ENCODE data around the gene LAMC1. TPM values are rescaled to one million over a fixed set of nuclear protein-coding genes. Genes with fewer than 3 reads are reported as not detected.

The LAMC1 gene
- polyA plus RNA-seq, 1 of the 3 experiments (the other 2 are of a cell fraction) = 101 TPM

DNA sequence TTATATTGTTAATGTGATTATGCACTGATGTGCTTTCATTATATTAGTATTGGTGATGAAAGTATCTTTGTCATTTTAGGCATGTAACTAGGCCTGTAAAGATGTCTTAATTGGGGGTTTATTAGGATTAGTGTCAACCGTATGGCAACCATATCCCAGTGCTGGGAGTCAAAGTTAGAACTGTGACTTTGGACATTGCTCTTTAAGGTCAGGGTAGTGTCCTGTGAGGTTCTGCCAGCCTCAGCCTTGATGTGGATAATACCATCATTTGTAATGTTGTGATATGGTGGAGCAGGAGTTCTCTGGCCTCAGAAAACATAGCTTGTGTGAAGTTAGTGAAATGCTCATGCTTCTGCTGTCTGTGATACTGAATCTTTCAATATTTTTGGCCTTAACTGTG lies 59.4 kb downstream of the LAMC1 start:
- CTCF ChIA-PET = no interaction called here
- Histone ChIP-seq H3K79me2 (ENCODE audit: insufficient read depth) (peaks cover 99% of the 10 kb centered on the region), H2AFZ (ENCODE audit: low read depth) (no peak overlapping the region), H3K27me3 (ENCODE audit: insufficient read depth) (no peaks in the 10 kb centered on the region), H3K4me1 (ENCODE audit: control insufficient read depth in 1 of 2, insufficient read depth in 2 of 2, low read depth in 1 of 2, low read length in 1 of 2) (no peaks in the 10 kb centered on the region; a peak in 1 of 4 replicates), H3K9me2 (no peaks in the 10 kb centered on the region), H3K27ac (ENCODE audit: low read depth in 2 of 2, low read length in 1 of 2) (no peak overlapping the region), H3K4me2 (no peak overlapping the region), H4K20me1 (ENCODE audit: insufficient read depth) (peaks cover 77% of the 10 kb centered on the region), H3K4me3 (ENCODE audit: low read depth in 2 of 2, low read length in 1 of 2) (no peak overlapping the region), H3K9me3 (no peaks in the 10 kb centered on the region), H3K9ac (no peak overlapping the region), H3K36me3 (replicated peaks in 1 of 2; ENCODE audit: control insufficient read depth in 1 of 2, insufficient read depth in 2 of 2, low read length in 1 of 2) (peaks cover 0 to 5% of the 10 kb centered on the region in 2 experiments), H3F3A (replicated peaks; ENCODE audit: insufficient read depth) (no peaks in the 10 kb centered on the region)
- POLR2A ChIA-PET = no interaction called here
- no peak for TF ChIP-seq FOSL2 (IDR thresholded peaks at IDR 0.05; ENCODE audit: borderline replicate concordance, low read depth)
- no peak for TF ChIP-seq TAF1 (IDR thresholded peaks at IDR 0.05; ENCODE audit: borderline replicate concordance, low read depth, low read length)
- TF ChIP-seq, protein P1, sequence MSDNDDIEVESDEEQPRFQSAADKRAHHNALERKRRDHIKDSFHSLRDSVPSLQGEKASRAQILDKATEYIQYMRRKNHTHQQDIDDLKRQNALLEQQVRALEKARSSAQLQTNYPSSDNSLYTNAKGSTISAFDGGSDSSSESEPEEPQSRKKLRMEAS (IDR thresholded peaks at IDR 0.05; ENCODE audit: low read depth) = no peak
- DNase-seq = no peak
- WGBS (ENCODE audit: low lambda C conversion rate) = 91% methylated on average over 1 of the region's 1 CpG

DNA sequence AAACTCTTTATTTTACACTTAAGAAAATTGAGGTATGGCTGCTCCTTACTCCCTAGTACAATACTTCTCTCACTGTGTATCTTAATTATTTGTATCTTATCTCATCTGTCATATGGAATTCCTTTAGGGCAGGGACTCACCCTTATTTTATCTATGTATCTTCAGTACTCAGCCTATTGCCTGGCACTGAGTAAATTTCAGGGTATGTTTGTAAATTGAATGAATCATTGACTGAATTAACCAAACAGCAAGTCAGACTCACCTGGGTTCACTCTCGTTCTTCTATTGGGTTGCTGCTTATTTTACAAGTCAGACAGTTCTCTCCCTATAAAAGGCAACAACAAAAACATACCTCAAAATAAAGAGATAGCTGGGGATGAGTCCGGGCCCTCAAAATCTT lies 63.8 kb downstream of the LAMC1 start:
- H3K4me1 ChIP-seq (ENCODE audit: control insufficient read depth in 1 of 2, insufficient read depth in 2 of 2, low read depth in 1 of 2, low read length in 1 of 2) = peaks cover 3 to 10% of the 10 kb centered on the region in 2 experiments; a peak in 3 of 4 replicates
- no peak overlapping the region for H3K4me3 ChIP-seq (ENCODE audit: low read depth in 2 of 2, low read length in 1 of 2)
- ChIA-PET POLR2A (no interaction called here), CTCF (interaction anchor here (1.5 kb wide), 1 partner anchor 40 kb away, joined by 3 read pairs; no protein-coding TSS in a partner anchor)
- H3K27me3 ChIP-seq (ENCODE audit: insufficient read depth) = no peaks in the 10 kb centered on the region
- H3K36me3 ChIP-seq (replicated peaks in 1 of 2; ENCODE audit: control insufficient read depth in 1 of 2, insufficient read depth in 2 of 2, low read length in 1 of 2) = peaks cover 0 to 1% of the 10 kb centered on the region in 2 experiments
- H4K20me1 ChIP-seq (ENCODE audit: insufficient read depth) = peaks cover 74% of the 10 kb centered on the region
- H3K79me2 ChIP-seq (ENCODE audit: insufficient read depth) = peaks cover 100% of the 10 kb centered on the region
- no peak overlapping the region for H3K4me2 ChIP-seq
- H3K9ac ChIP-seq = no peak overlapping the region
- TF ChIP-seq, protein P2, sequence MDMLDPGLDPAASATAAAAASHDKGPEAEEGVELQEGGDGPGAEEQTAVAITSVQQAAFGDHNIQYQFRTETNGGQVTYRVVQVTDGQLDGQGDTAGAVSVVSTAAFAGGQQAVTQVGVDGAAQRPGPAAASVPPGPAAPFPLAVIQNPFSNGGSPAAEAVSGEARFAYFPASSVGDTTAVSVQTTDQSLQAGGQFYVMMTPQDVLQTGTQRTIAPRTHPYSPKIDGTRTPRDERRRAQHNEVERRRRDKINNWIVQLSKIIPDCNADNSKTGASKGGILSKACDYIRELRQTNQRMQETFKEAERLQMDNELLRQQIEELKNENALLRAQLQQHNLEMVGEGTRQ (IDR thresholded peaks at IDR 0.05; ENCODE audit: borderline replicate concordance, low read depth, low read length) = no peak
- TF ChIP-seq SMC3 (IDR thresholded peaks at IDR 0.05; ENCODE audit: low read depth, low read length) = no peak
- TF ChIP-seq, protein P3, sequence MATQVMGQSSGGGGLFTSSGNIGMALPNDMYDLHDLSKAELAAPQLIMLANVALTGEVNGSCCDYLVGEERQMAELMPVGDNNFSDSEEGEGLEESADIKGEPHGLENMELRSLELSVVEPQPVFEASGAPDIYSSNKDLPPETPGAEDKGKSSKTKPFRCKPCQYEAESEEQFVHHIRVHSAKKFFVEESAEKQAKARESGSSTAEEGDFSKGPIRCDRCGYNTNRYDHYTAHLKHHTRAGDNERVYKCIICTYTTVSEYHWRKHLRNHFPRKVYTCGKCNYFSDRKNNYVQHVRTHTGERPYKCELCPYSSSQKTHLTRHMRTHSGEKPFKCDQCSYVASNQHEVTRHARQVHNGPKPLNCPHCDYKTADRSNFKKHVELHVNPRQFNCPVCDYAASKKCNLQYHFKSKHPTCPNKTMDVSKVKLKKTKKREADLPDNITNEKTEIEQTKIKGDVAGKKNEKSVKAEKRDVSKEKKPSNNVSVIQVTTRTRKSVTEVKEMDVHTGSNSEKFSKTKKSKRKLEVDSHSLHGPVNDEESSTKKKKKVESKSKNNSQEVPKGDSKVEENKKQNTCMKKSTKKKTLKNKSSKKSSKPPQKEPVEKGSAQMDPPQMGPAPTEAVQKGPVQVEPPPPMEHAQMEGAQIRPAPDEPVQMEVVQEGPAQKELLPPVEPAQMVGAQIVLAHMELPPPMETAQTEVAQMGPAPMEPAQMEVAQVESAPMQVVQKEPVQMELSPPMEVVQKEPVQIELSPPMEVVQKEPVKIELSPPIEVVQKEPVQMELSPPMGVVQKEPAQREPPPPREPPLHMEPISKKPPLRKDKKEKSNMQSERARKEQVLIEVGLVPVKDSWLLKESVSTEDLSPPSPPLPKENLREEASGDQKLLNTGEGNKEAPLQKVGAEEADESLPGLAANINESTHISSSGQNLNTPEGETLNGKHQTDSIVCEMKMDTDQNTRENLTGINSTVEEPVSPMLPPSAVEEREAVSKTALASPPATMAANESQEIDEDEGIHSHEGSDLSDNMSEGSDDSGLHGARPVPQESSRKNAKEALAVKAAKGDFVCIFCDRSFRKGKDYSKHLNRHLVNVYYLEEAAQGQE (IDR thresholded peaks at IDR 0.05; ENCODE audit: low read depth, low read length) = no peak
- no peak for TF ChIP-seq CHD2 (IDR thresholded peaks at IDR 0.05; ENCODE audit: low read length, partially characterized antibody)
- TF ChIP-seq ELF1 (IDR thresholded peaks at IDR 0.05) = no peak
- no peak for TF ChIP-seq GATA2 (CRISPR knock-in tag; IDR thresholded peaks at IDR 0.05)
- no peak for TF ChIP-seq FOSL2 (IDR thresholded peaks at IDR 0.05; ENCODE audit: borderline replicate concordance, low read depth)
- TF ChIP-seq, protein P1 (IDR thresholded peaks at IDR 0.05; ENCODE audit: low read depth) = no peak
- no peak for TF ChIP-seq GABPA (IDR thresholded peaks at IDR 0.05; ENCODE audit: low read depth)
- TF ChIP-seq, protein P4, sequence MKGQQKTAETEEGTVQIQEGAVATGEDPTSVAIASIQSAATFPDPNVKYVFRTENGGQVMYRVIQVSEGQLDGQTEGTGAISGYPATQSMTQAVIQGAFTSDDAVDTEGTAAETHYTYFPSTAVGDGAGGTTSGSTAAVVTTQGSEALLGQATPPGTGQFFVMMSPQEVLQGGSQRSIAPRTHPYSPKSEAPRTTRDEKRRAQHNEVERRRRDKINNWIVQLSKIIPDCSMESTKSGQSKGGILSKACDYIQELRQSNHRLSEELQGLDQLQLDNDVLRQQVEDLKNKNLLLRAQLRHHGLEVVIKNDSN (IDR thresholded peaks at IDR 0.05; ENCODE audit: borderline replicate concordance, low read depth) = no peak
- TF ChIP-seq NFIC (IDR thresholded peaks at IDR 0.05; ENCODE audit: borderline replicate concordance) = no peak
- TF ChIP-seq, protein P5, sequence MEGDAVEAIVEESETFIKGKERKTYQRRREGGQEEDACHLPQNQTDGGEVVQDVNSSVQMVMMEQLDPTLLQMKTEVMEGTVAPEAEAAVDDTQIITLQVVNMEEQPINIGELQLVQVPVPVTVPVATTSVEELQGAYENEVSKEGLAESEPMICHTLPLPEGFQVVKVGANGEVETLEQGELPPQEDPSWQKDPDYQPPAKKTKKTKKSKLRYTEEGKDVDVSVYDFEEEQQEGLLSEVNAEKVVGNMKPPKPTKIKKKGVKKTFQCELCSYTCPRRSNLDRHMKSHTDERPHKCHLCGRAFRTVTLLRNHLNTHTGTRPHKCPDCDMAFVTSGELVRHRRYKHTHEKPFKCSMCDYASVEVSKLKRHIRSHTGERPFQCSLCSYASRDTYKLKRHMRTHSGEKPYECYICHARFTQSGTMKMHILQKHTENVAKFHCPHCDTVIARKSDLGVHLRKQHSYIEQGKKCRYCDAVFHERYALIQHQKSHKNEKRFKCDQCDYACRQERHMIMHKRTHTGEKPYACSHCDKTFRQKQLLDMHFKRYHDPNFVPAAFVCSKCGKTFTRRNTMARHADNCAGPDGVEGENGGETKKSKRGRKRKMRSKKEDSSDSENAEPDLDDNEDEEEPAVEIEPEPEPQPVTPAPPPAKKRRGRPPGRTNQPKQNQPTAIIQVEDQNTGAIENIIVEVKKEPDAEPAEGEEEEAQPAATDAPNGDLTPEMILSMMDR (IDR thresholded peaks at IDR 0.05) = no peak
- TF ChIP-seq FOXM1 (IDR thresholded peaks at IDR 0.05; ENCODE audit: low read depth) = no peak
- no peak for TF ChIP-seq EZH2phosphoT487 (IDR thresholded peaks at IDR 0.05; ENCODE audit: borderline replicate concordance, low read depth)
- TF ChIP-seq SIN3A (IDR thresholded peaks at IDR 0.05; ENCODE audit: borderline replicate concordance, low read depth, low read length) = no peak
- 83% methylated on average over 2 of the region's 2 CpGs for whole genome bisulfite sequencing (ENCODE audit: low lambda C conversion rate)
- no peaks in the 10 kb centered on the region for H3K9me3 ChIP-seq
- H2AFZ ChIP-seq (ENCODE audit: low read depth) = no peak overlapping the region
- no peaks in the 10 kb centered on the region for H3F3A ChIP-seq (replicated peaks; ENCODE audit: insufficient read depth)
- DNase-seq = no peak
- no peak overlapping the region for H3K27ac ChIP-seq (ENCODE audit: low read depth in 2 of 2, low read length in 1 of 2)
- no peaks in the 10 kb centered on the region for H3K9me2 ChIP-seq

Measured in SK-N-SH (cell line).